GM18505 (cell line): ENCODE data around the gene CLIC6.
"Not testable (repeated sequence)": the region's sequence is repeated elsewhere in the genome, so short reads cannot be mapped to it uniquely, and the experiment has no call there.

Experiments
- ATAC-seq: cut with Tn5 transposase; IDR thresholded peaks from one replicate; pipeline ENCODE4 v1.9.1; 2021; ENCODE audit not compliant: unreplicated experiment
- POLR2A ChIP-seq: IDR thresholded peaks from 4 replicates; pipeline ENCODE4 v1.6.1; 2011; ENCODE audit warnings: borderline replicate concordance; ENCODE audit not compliant: insufficient read depth, insufficient read length; ENCODE audit errors: extremely low read depth

The CLIC6 gene

DNA sequence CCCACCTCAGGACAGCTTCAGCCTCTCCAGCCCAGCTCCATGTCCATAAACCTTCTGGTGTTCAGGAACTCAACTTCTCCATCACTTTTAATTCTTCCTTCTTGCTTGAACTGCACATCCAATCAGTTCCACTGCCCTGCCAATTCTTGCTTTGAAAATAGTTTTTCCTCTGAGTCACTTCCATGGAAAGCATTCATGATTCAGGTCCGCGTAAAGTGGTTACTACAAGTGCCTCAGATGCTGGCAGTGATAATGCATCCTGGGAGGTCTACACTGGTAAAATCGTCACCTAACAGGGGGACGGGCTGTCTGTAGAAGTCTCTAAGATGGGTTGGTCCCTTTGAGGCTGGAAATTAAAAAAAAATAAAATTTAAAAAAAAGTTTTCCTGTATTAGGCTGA lies 27.9 kb upstream of the CLIC6 start:
- ATAC-seq, result no peak

DNA sequence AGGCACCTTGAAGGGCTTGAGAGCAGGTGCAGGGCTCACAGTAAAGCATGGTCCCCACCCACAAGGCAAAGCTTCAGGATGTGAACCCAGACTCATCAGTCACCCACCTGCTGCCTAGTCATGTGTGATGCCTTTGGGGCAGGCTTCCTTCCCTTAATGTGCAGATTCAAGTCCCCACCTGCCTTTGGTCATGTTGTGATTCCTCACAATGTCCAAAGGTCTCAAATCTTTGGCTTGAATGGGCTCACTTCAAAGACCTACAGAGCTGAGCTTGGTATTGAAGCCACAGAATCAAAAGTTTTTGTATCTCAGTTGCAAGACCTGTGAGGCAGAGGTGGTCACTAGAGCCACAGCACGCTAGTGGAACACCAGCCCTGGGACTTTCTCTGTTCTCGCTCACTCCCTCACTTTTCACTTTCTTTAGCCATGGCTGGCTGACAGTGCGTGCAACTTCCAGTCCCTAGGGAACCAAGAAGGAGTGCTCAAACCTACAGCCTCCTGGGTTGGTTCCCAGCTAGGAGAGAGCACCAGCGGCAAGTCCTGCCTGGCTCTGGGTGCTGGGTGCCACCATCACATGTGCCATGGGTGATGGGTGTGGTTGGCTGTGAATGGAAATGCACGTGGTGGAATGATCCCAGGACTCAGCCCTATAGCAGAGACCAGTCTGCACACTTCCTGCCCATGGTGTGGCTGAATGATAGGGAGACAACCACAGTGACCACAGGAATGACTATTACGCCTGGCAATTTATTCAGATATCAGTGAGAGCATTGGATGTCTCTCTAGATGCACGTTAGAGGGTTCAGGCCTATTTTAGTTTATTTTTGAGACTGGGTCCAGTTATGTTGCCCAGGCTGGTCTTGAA lies 26.4 kb upstream of the CLIC6 start:
- peak; percentile 1 for TF ChIP-seq POLR2A
- peak; percentile 58 for ATAC-seq

More for the DNA sequence above, 27.9 kb upstream of the CLIC6 start:
- TF ChIP-seq POLR2A, result no peak

DNA sequence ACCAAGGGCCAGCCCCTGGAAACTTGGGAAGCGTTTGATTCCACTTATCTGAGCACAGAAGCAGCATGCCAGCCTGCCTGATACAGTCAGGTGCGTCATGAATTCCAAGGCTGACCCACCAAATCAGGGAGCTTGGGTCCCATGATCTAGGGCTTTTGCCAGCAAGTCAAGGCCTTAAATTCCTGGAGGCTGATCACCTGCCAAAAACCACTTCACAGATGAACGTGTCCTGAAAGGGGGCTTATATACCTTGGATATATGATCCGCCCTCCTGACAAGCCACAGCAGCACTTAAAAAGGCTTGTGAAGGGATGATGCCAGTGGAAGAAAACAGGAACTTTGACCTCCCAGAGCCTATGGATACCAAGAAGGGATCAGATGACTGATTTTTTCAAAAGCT lies 24.0 kb upstream of the CLIC6 start:
- no peak for TF ChIP-seq POLR2A

DNA sequence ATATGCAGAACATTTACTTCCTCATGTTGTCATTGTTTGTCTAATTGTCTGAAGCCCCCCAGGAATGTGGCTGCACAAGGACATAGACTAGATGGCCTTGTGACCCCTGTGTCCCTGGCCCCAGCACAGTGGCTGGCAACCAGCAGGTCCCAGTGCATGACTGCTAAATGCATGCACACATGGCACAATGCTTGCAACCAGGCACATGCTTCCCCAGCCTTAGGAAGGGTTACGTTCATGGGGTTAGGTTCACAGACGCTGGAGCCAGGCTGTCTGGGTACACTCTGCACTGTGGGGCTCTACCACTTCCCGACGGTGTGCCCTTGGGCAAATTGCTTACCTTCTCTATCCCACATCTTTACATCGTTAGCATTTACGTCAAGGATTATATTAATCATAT lies 21.2 kb upstream of the CLIC6 start:
- no peak for ATAC-seq
- no peak for TF ChIP-seq POLR2A

More for the DNA sequence above, 24.0 kb upstream of the CLIC6 start:
- no peak for ATAC-seq

DNA sequence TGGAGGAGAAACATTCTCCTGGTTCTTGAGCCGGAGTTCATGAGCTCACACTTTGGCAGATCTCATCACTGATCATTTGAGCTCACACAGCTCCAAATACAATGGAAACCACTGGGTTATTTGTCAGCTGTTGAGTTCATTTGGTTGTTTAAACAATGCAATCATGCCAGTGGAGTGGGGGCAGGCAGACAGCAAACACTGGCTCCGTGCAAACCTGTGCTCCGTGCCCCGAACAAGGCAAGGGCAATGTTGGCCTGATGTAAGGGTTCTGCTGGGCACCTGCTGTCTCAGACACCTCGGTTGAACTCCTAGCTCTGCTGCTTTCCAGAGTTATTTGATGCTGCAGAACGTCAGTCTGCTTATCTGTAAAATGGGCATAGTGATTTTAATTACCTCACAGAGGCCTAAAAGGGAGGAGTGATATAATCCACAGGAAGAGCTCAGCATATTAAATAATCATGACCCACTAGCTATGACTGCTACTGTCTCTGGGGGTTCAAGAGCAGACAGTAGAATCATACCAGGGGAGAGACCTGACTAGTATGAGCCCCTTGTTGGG lies 20.0 kb upstream of the CLIC6 start:
- no peak for ATAC-seq

DNA sequence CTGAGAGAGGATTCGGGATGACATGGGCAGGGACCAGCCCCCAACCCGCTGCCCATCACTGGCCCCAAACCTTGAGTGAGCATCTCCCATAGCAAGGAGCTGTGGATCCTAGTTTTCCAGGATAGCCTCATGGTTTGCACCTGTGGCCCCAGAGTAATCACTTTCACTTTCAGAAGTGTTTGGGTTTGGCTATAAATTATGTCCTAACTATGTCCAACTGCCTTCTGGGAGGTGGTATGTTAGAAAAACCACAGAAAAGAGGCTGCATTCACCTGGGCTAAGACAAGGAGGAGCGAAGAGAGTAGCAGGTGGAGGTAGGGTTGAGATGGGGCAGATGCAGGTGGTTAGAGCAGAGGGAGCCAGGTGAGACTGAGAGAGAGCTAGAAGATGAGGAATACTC lies 19.4 kb upstream of the CLIC6 start:
- no peak for TF ChIP-seq POLR2A
- no peak for ATAC-seq

More for the DNA sequence above, 20.0 kb upstream of the CLIC6 start:
- TF ChIP-seq POLR2A, result no peak

DNA sequence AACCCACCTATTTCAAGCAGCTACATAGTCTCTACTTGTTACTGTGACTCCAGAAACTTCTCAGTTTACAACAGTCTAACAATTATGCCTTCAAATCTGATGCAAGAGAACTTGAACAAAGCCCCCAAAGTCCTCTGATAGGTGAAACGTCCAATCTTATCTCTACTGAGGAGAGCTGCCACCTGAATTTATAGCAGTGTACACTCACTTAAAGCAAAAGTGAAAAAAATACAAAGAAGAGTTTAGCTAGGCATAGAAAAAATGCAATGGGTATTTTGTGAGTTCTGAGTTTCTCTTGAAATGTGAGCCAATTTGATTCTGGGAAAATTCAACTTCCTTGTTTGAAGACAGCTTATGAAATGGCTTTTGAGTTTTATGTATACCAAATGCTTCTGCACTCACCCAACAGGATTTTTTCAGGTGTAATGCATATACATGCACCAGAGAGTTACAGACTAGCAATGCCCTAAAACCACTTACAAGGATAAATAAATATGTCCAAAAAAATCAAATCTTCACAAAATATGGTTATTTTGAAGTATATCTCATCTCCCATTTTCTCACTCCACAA lies 17.8 kb upstream of the CLIC6 start:
- TF ChIP-seq POLR2A, result no peak
- ATAC-seq, result no peak

DNA sequence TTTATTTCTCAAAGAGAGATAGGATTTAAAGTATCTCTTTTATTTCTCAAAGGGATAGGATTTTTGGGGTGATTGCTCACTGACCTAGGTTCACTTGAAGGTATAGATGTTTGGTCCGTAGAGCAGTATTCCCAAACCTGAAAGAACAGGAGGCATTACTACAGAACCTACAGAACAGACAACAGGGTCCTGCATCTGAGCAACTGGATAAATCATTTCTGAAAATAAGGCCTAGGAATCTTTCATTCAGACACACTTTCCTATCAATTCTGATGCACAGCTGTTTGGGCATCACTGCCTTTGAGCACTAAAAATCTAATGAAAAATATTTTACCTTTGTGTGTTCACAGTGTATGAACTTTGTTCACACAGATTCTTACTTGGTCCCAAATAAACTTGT lies 17.2 kb upstream of the CLIC6 start:
- no peak for ATAC-seq
- no peak for TF ChIP-seq POLR2A

DNA sequence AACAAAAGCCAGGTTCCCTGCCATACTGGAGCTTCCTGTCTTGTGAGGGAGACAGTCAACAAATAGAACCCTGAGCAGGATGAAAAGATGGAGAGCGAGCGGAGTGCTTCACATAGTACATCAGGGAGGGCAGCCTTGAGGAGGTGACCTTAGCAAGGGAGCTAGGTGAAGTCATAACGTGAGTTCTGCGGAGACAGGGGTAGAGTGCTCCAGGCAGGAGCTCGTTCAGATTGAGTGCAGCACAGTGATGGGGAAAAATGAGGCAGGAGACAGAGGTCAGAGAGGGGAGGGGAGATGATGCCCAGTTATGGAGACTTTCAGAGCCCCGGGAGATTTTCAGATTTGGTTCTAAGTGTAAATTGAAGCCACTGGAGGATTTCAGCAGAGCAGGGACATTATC lies 15.3 kb upstream of the CLIC6 start:
- no peak for TF ChIP-seq POLR2A
- ATAC-seq, result no peak

DNA sequence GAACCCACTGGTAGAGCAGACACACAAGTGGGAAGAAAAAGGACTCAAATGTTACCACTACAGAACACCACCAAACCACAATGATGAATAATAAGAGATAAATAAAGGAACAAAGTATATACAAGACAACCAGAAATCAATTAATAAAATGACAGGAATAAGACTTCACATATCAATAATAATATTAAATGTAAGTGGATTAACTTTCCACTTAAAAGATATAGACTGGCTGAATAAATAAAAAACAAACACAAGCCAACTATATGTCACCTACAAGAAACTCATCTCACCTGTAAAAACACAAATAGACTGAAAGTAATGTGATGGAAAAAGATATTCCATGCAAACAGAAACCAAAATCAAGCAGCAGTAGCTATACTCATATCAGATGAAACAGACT lies 6.9 kb upstream of the CLIC6 start:
- ATAC-seq, result no peak
- no peak for TF ChIP-seq POLR2A

DNA sequence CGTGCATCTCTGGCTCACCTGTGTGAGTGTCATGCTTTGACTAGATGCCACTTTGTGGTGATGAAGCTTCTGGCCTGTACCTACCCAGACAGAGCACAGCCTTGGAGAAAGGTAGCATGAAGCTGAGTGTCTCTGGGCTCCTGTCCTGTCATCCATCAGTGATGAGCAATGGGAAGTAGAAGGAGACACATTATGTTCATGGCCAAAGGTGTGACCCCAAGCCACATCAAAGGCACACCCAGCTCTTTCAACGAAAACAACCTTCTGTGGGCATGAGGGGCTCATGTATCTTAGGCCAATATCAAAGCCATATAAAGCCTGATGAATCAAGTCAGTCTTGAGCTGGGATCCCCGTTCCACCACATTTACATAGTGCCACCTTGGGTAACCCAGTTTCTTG lies 1.0 kb upstream of the CLIC6 start:
- no peak for TF ChIP-seq POLR2A
- no peak for ATAC-seq

DNA sequence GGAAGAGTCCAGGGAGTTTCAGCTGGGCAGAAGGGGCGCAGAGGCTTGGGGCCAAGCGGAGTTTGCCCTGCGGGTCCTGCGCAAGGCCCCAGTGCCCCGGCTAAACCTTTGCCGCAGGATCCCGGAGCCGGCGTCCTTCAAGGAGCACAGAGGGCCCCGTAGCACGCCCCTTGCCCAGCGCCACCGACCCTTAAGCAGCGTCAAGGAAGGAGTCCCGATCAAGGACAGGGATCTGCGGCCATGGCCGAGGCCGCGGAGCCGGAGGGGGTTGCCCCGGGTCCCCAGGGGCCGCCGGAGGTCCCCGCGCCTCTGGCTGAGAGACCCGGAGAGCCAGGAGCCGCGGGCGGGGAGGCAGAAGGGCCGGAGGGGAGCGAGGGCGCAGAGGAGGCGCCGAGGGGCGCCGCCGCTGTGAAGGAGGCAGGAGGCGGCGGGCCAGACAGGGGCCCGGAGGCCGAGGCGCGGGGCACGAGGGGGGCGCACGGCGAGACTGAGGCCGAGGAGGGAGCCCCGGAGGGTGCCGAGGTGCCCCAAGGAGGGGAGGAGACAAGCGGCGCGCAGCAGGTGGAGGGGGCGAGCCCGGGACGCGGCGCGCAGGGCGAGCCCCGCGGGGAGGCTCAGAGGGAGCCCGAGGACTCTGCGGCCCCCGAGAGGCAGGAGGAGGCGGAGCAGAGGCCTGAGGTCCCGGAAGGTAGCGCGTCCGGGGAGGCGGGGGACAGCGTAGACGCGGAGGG lies 520 bp downstream of the CLIC6 start:
- peak; percentile 48 for TF ChIP-seq POLR2A
- ATAC-seq, result no peak

DNA sequence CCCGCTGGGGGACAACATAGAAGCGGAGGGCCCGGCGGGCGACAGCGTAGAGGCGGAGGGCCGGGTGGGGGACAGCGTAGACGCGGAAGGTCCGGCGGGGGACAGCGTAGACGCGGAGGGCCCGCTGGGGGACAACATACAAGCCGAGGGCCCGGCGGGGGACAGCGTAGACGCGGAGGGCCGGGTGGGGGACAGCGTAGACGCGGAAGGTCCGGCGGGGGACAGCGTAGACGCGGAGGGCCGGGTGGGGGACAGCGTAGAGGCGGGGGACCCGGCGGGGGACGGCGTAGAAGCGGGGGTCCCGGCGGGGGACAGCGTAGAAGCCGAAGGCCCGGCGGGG lies 1.1 kb downstream of the CLIC6 start:
- not testable (repeated sequence) for ATAC-seq
